ENCODE data around the gene SUFU. TPM values are rescaled to one million over a fixed set of nuclear protein-coding genes. Genes with fewer than 3 reads are reported as not detected.

SUFU gene
- total RNA-seq, 2 experiments from 2014 or later = 8.5 to 8.8 TPM

DNA sequence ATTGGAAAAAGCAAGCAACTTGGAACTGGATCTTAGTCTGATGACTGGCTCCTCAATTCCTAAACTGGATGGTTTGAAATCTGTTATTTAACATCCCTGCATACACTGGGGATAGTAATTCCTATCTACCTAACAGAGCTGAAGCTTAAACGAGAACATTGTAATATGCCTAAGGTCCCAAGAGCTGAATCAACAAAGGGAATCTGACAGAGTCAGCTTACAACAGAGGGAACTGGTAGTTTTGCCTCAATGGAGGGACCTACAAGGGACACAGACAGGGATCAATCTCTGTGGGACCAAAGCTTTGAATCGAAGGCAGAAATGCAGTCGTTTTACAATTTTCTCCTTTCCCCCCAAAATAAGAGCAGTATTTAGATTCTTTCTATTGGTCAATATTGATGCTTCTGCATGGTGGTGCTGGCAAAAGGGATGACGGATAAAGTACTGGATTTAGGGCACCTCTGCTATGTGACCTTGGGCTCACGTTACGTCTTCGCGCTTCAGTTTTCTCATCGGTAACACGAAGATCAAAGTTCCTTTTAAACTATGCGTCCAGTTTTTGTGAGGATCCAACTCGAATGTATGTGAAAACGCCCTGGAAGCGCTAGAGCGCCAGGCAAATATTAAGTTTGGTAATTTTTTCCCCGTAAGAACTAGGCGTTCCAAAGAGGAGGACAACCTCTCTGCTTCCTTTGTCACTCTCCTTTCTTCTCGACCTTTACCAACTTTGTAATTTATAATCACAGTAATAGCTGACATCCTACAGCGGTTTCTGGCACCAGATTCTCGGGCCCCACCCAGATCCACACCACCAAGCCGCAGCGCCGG is 2.4 kb upstream of the SUFU start:
- Mint-ChIP-seq H3K4me1 (ENCODE audit: low read depth) (peaks cover 31% of the 10 kb centered on the region), H3K4me3 (no peak overlapping the region), H3K36me3 (ENCODE audit: low read depth) (no peaks in the 10 kb centered on the region), H3K27ac (no peak overlapping the region), H3K27me3 (no peaks in the 10 kb centered on the region), H3K9me3 (no peaks in the 10 kb centered on the region)
- no peak for DNase-seq
- TF ChIP-seq, protein P1, sequence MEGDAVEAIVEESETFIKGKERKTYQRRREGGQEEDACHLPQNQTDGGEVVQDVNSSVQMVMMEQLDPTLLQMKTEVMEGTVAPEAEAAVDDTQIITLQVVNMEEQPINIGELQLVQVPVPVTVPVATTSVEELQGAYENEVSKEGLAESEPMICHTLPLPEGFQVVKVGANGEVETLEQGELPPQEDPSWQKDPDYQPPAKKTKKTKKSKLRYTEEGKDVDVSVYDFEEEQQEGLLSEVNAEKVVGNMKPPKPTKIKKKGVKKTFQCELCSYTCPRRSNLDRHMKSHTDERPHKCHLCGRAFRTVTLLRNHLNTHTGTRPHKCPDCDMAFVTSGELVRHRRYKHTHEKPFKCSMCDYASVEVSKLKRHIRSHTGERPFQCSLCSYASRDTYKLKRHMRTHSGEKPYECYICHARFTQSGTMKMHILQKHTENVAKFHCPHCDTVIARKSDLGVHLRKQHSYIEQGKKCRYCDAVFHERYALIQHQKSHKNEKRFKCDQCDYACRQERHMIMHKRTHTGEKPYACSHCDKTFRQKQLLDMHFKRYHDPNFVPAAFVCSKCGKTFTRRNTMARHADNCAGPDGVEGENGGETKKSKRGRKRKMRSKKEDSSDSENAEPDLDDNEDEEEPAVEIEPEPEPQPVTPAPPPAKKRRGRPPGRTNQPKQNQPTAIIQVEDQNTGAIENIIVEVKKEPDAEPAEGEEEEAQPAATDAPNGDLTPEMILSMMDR (IDR thresholded peaks at IDR 0.05) = no peak
- intact Hi-C loops (cut with micrococcal nuclease) = loop anchor here (2.0 to 5.0 kb wide), 2 partner anchors 81 to 96 kb away; no protein-coding TSS in a partner anchor
- POLR2A ChIA-PET = interaction anchor here (0.6 to 2.7 kb wide), 6 partner anchors 19 to 81 kb away, joined by 3 to 8 read pairs (median 3); partner anchors contain the start of gene FBXL15
- CTCF ChIA-PET = interaction anchor here (0.7 to 5.4 kb wide), 6 partner anchors 22 to 146 kb away, joined by 3 to 19 read pairs (median 6); no protein-coding TSS in a partner anchor
- ATAC-seq = no peak

- Mint-ChIP-seq H3K9me3 (no peaks in the 10 kb centered on the region), H3K36me3 (ENCODE audit: low read depth) (no peaks in the 10 kb centered on the region), H3K27me3 (no peaks in the 10 kb centered on the region), H3K27ac (no peak overlapping the region), H3K4me1 (ENCODE audit: low read depth) (peaks cover 34% of the 10 kb centered on the region), H3K4me3 (no peak overlapping the region)
- ChIA-PET CTCF (interaction anchor here (1.1 to 5.4 kb wide), 8 partner anchors 11 to 142 kb away, joined by 3 to 84 read pairs (median 10); partner anchors contain the start of genes C10orf95 and TRIM8), POLR2A (interaction anchor here (1.4 to 2.7 kb wide), 2 partner anchors 40 to 51 kb away, joined by 4 to 8 read pairs; partner anchors contain the start of gene C10orf95)
- DNase-seq (peak; percentile 99), ATAC-seq (peak; percentile 77)
- intact Hi-C loops (cut with micrococcal nuclease) = loop anchor here (2.0 to 5.0 kb wide), 2 partner anchors 81 to 95 kb away; no protein-coding TSS in a partner anchor
- TF ChIP-seq, protein P1 (IDR thresholded peaks at IDR 0.05) = no peak
Measured at GRCh38 chr10:102502029-102502336, 1.8 kb upstream of the SUFU start.

GRCh38 chr10:102502337-102503151 is 1.2 kb upstream of the SUFU start, which contains the start of gene ACTR1A:
Gene ACTR1A (minus strand): TSS chr10:102502712. CDS start chr10:102502647, 65 bp downstream.
- ATAC-seq (peak; percentile 60), DNase-seq (peak; percentile 95)
- no peaks in the 10 kb centered on the region for H3K36me3 Mint-ChIP-seq (ENCODE audit: low read depth)
- H3K4me1 Mint-ChIP-seq (ENCODE audit: low read depth) = peaks cover 32% of the 10 kb centered on the region
- H3K4me3 Mint-ChIP-seq = no peak within 1 kb of the TSS
- no peaks in the 10 kb centered on the region for H3K9me3 Mint-ChIP-seq
- intact Hi-C loops (cut with micrococcal nuclease) = loop anchor here (2.0 to 5.0 kb wide), 2 partner anchors 80 to 95 kb away; no protein-coding TSS in a partner anchor
- TF ChIP-seq, protein P1 (IDR thresholded peaks at IDR 0.05) = no peak
- H3K27me3 Mint-ChIP-seq = no peaks in the 10 kb centered on the region
- H3K27ac Mint-ChIP-seq = no peak within 1 kb of the TSS
- POLR2A ChIA-PET = interaction anchor here (1.2 to 3.1 kb wide), 5 partner anchors 41 to 108 kb away, joined by 4 to 15 read pairs (median 6); partner anchors contain the start of genes C10orf95 and FBXL15
- CTCF ChIA-PET = interaction anchor here (0.8 to 5.4 kb wide), 17 partner anchors 11 to 271 kb away, joined by 3 to 84 read pairs (median 3); partner anchors contain the start of genes ARL3, C10orf95 and TRIM8

- TF ChIP-seq, protein P1 (IDR thresholded peaks at IDR 0.05) = no peak
- Mint-ChIP-seq H3K27ac (peak overlapping the region; percentile 84), H3K4me3 (no peak overlapping the region), H3K9me3 (no peaks in the 10 kb centered on the region), H3K27me3 (no peaks in the 10 kb centered on the region), H3K36me3 (ENCODE audit: low read depth) (no peaks in the 10 kb centered on the region), H3K4me1 (ENCODE audit: low read depth) (peaks cover 21% of the 10 kb centered on the region)
- intact Hi-C loops (cut with micrococcal nuclease) = loop anchor here (5.0 kb wide), 1 partner anchor 93 kb away; no protein-coding TSS in a partner anchor
- no peak for ATAC-seq
- POLR2A ChIA-PET = interaction anchor here (0.7 to 3.1 kb wide), 5 partner anchors 9 to 111 kb away, joined by 4 to 15 read pairs (median 5); no protein-coding TSS in a partner anchor
- DNase-seq = peak; percentile 42
- CTCF ChIA-PET = interaction anchor here (0.6 to 5.4 kb wide), 39 partner anchors 9 to 358 kb away, joined by 3 to 84 read pairs (median 4); partner anchors contain the start of genes C10orf95 and TRIM8
Measured at GRCh38 chr10:102504179-102504975, 605 bp downstream of the SUFU start.

Measured in activated CD8-positive, alpha-beta T cell treated with anti-CD3 and anti-CD28 coated beads for 36 hours (primary cell).